Amygdala (tissue), 56 donors: ENCODE results near the gene UNC93B1.
A peak's percentile ranks its signal among the peaks of the same experiment; 100 is the strongest.
"Not testable (repeated sequence)": the region's sequence is repeated elsewhere in the genome, so short reads cannot be mapped to it uniquely, and the experiment has no call there.

Experiments used
- DNase-seq, 56 donors: peaks; one replicate each; lab custom pipeline; 2025; lab: John Stamatoyannopoulos, UW

Gene UNC93B1

GRCh38 chr11:67996051-67996450, 7.8 kb downstream of the UNC93B1 start:
- DNase-seq: no peak

GRCh38 chr11:67995579-67995978, 8.3 kb downstream of the UNC93B1 start:
- DNase-seq: not testable (repeated sequence)

GRCh38 chr11:67995129-67995528, 8.8 kb downstream of the UNC93B1 start:
- not testable (repeated sequence) for DNase-seq

- DNase-seq: not testable (repeated sequence)
Observed at GRCh38 chr11:67994387-67994786, 9.5 kb downstream of the UNC93B1 start.

GRCh38 chr11:67993821-67994220, 10.1 kb downstream of the UNC93B1 start:
- DNase-seq: peak in 5 of 56 donors; percentile 11 to 35 (median 21)

- DNase-seq: not testable (repeated sequence)
Observed at GRCh38 chr11:67991347-67992121, 12.4 kb downstream of the UNC93B1 start.

- not testable (repeated sequence) for DNase-seq
Observed at GRCh38 chr11:67990546-67991346, 13.2 kb downstream of the UNC93B1 start.

GRCh38 chr11:67985302-67985701, 18.6 kb downstream of the UNC93B1 start:
- not testable (repeated sequence) for DNase-seq

GRCh38 chr11:67983951-67984350, 19.9 kb downstream of the UNC93B1 start:
- DNase-seq: no peak

- not testable (repeated sequence) for DNase-seq
Observed at GRCh38 chr11:67982255-67982857, 21.5 kb downstream of the UNC93B1 start.

GRCh38 chr11:67981226-67981625, 22.7 kb downstream of the UNC93B1 start:
- DNase-seq: not testable (repeated sequence)

GRCh38 chr11:67978766-67979418, 25.0 kb downstream of the UNC93B1 start:
- not testable (repeated sequence) for DNase-seq

GRCh38 chr11:67974746-67975145, 29.2 kb downstream of the UNC93B1 start:
- not testable (repeated sequence) for DNase-seq

- DNase-seq: not testable (repeated sequence)
Observed at GRCh38 chr11:67965830-67966348, 38.0 kb downstream of the UNC93B1 start.

GRCh38 chr11:67964746-67965145, 39.2 kb downstream of the UNC93B1 start:
- not testable (repeated sequence) for DNase-seq

- DNase-seq: not testable (repeated sequence)
Observed at GRCh38 chr11:67963879-67964278, 40.0 kb downstream of the UNC93B1 start.

GRCh38 chr11:67963217-67963616, 40.7 kb downstream of the UNC93B1 start:
- DNase-seq: not testable (repeated sequence)

- not testable (repeated sequence) for DNase-seq
Observed at GRCh38 chr11:67956236-67956635, 47.7 kb downstream of the UNC93B1 start.

GRCh38 chr11:67955461-67956007, 48.4 kb downstream of the UNC93B1 start:
- DNase-seq: peak in 45 of 56 donors; percentile 2 to 80 (median 34)

GRCh38 chr11:67954971-67955370, 48.9 kb downstream of the UNC93B1 start:
- DNase-seq: not testable (repeated sequence)
